OCI-LY3 (cell line): ENCODE measurements around the gene RAP1GAP2.
"Not testable (repeated sequence)": the region's sequence is repeated elsewhere in the genome, so short reads cannot be mapped to it uniquely, and the experiment has no call there.

Source experiments
- H2AFZ ChIP-seq: fragments of 200-600, 300-600 bp; shearing (Covaris generic); 2 replicates; pipeline ENCODE4 v1.6.0; 2014; ENCODE audit warnings: antibody characterized with exemption, low read depth, low read length
- H3K27ac ChIP-seq: fragments of 200-600, 300-600 bp; sonication (generic); 2 replicates; pipeline ENCODE4 v1.5.1; 2014; ENCODE audit warnings: mild to moderate bottlenecking, low read length, moderate library complexity, mixed read lengths
- H3K27me3 ChIP-seq: fragments of 200-600, 300-600 bp; sonication (generic); 2 replicates; pipeline ENCODE4 v1.6.1; 2014; ENCODE audit warnings: low read depth, low read length, mixed read lengths
- H3K36me3 ChIP-seq: fragments of 200-600, 300-600 bp; sonication (generic); replicated peaks from 2 replicates; pipeline ENCODE3; 2014; ENCODE audit warnings: low read depth, low read length, mixed read lengths
- H3K4me1 ChIP-seq: fragments of 300-600, 200-600 bp; sonication (generic); 2 replicates; pipeline ENCODE4 v1.6.1; 2014; ENCODE audit warnings: low read length, mixed read lengths
- H3K4me2 ChIP-seq: fragments of 200-600, 300-600 bp; sonication (generic); 2 replicates; pipeline ENCODE4 v1.6.1; 2014; ENCODE audit warnings: low read length, mixed read lengths
- H3K4me3 ChIP-seq: fragments of 300-600, 200-600 bp; sonication (generic); 2 replicates; pipeline ENCODE4 v1.5.1; 2014; ENCODE audit warnings: antibody characterized with exemption, mild to moderate bottlenecking, low read length, moderate library complexity
- H3K79me2 ChIP-seq: fragments of 300-600, 200-600 bp; shearing (Covaris generic); 2 replicates; pipeline ENCODE4 v1.6.1; 2014; ENCODE audit warnings: mild to moderate bottlenecking, low read length, mixed read lengths
- H3K9ac ChIP-seq: fragments of 300-600, 200-600 bp; shearing (Covaris generic); 2 replicates; pipeline ENCODE4 v1.6.0; 2014; ENCODE audit warnings: mild to moderate bottlenecking, low read length, moderate library complexity
- H3K9me3 ChIP-seq: fragments of 200-600, 300-600 bp; shearing (Covaris generic); 2 replicates; pipeline ENCODE4 v1.6.1; 2014; ENCODE audit warnings: low read length, mixed read lengths; ENCODE audit not compliant: insufficient read depth
- H4K20me1 ChIP-seq: fragments of 200-600, 300-600 bp; sonication (generic); 2 replicates; pipeline ENCODE4 v1.6.1; 2016; ENCODE audit warnings: low read length, mixed read lengths; ENCODE audit not compliant: insufficient read depth
- CTCF ChIP-seq: fragments of 200-600, 300-600 bp; sonication (generic); IDR thresholded peaks from 2 replicates; pipeline ENCODE4 v1.5.1; 2014; ENCODE audit warnings: antibody characterized with exemption, low read length, low read depth
- EZH2phosphoT487 ChIP-seq: fragments of 200-600 bp; shearing (Covaris generic); IDR thresholded peaks from 2 replicates; pipeline ENCODE4 v1.6.1; 2018; ENCODE audit warnings: antibody characterized with exemption, mixed run types, low read depth

Gene RAP1GAP2

GRCh38 chr17:3046753-3047152 lies 250.5 kb downstream of the RAP1GAP2 start:
- TF ChIP-seq CTCF: no peak
- no peak for TF ChIP-seq EZH2phosphoT487

GRCh38 chr17:3048727-3049471 lies 252.7 kb downstream of the RAP1GAP2 start:
- H3K4me3 ChIP-seq: peak overlapping the region; percentile 92
- no peaks in the 10 kb centered on the region for H3K36me3 ChIP-seq
- no peaks in the 10 kb centered on the region for H3K79me2 ChIP-seq
- peak overlapping the region; percentile 90 for H3K4me2 ChIP-seq
- H3K27me3 ChIP-seq: no peaks in the 10 kb centered on the region
- H3K4me1 ChIP-seq: peaks cover 9% of the 10 kb centered on the region
- no peaks in the 10 kb centered on the region for H3K9me3 ChIP-seq
- H3K27ac ChIP-seq: no peak overlapping the region
- H3K9ac ChIP-seq: peak overlapping the region; percentile 70
- no peaks in the 10 kb centered on the region for H4K20me1 ChIP-seq
- H2AFZ ChIP-seq: peak overlapping the region; percentile 95
- TF ChIP-seq EZH2phosphoT487 (no peak), CTCF (peak; percentile 69)

More at GRCh38 chr17:3046753-3047152, 250.5 kb downstream of the RAP1GAP2 start:
- no peaks in the 10 kb centered on the region for H3K79me2 ChIP-seq
- no peaks in the 10 kb centered on the region for H4K20me1 ChIP-seq
- H3K36me3 ChIP-seq: no peaks in the 10 kb centered on the region
- peaks cover 9% of the 10 kb centered on the region for H3K4me1 ChIP-seq
- H2AFZ ChIP-seq: no peak overlapping the region
- H3K27ac ChIP-seq: no peak overlapping the region
- H3K9ac ChIP-seq: no peak overlapping the region
- no peak overlapping the region for H3K4me3 ChIP-seq
- H3K4me2 ChIP-seq: no peak overlapping the region
- H3K27me3 ChIP-seq: no peaks in the 10 kb centered on the region
- no peaks in the 10 kb centered on the region for H3K9me3 ChIP-seq

- Histone ChIP-seq H3K4me2 (peak overlapping the region; percentile 71), H3K27ac (no peak overlapping the region), H3K4me3 (peak overlapping the region; percentile 92), H3K4me1 (peaks cover 9% of the 10 kb centered on the region), H3K9ac (no peak overlapping the region), H3K36me3 (no peaks in the 10 kb centered on the region), H3K9me3 (no peaks in the 10 kb centered on the region), H4K20me1 (no peaks in the 10 kb centered on the region), H3K79me2 (no peaks in the 10 kb centered on the region), H3K27me3 (no peaks in the 10 kb centered on the region), H2AFZ (no peak overlapping the region)
- TF ChIP-seq CTCF: no peak
- no peak for TF ChIP-seq EZH2phosphoT487
Observed at GRCh38 chr17:3049705-3050295, 253.6 kb downstream of the RAP1GAP2 start.

DNA sequence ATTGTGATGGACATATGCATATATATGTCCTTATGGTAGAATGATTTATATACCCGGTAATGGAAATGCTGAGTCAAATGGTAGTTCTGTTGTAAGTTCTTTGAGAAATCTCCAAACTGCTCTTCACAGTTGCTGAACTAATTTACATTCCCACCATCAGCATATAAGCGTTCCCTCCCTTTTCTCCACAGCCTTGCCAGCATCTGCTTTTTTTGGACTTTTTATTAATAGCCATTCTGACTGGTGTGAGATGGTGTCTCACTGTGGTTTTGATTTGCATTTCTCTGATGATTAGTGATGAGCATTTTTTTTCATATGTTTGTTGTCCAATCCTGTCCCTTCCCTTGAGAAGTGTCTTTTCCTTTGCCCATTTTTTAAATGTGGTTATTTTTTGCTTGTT lies 258.6 kb downstream of the RAP1GAP2 start:
- H3K36me3 ChIP-seq, H3K4me3 ChIP-seq, H3K4me1 ChIP-seq, H3K79me2 ChIP-seq, H3K9me3 ChIP-seq, H3K4me2 ChIP-seq, H4K20me1 ChIP-seq, H2AFZ ChIP-seq, H3K27ac ChIP-seq, H3K27me3 ChIP-seq, H3K9ac ChIP-seq: not testable (repeated sequence)

DNA sequence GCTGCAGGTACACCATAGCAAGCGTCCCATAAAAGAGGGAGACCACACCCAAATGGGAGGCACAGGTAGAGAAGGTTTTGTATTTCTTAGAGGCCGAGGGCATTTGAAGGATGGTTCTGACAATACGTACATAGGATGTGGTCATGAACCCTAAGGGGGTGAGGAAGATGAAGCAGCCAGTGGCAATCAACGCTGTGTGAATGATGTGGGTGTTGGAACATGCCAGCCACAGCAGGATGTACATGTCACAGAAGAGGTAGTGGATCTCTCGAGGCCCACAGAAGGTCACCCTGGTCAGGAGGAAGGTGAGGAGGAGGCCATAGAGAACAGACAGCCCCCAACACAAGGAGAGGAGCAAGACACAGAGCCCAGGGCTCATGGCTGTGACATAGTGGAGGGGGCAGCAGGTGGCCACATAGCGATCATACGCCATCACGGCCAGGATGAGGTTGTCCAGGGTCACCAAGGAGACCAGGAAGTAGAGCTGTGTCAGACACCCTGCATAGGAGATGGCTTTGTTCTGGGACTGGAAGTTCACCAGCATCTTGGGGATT lies 266.7 kb downstream of the RAP1GAP2 start:
- not testable (repeated sequence) for H3K27me3 ChIP-seq, H3K79me2 ChIP-seq, H3K9me3 ChIP-seq, H3K4me1 ChIP-seq, H3K27ac ChIP-seq, H3K4me2 ChIP-seq, H3K4me3 ChIP-seq, H3K9ac ChIP-seq, H2AFZ ChIP-seq, H3K36me3 ChIP-seq, H4K20me1 ChIP-seq

DNA sequence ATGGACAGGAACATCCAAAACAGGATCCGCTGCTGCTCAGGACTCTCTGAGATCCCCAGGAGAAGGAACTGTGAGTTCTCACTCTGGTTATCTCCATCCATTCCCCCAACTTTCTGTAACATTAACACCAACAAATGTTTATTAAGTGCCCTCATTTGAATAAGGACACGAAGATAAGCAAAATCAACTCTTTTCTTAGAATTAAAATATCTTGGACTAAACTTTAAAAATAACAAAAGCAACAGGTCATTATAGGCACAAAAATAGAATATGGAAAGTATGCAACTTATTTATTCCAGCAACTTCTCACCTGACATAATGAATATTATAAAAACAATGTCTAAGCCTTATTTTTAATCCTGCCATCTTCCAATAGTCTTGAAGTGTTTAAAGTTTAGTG lies 267.3 kb downstream of the RAP1GAP2 start, which contains the start of gene OR1D5:
OR1D5 (minus strand) TSS at position 101 of the 400 bp plus-strand sequence; CDS start at position 101, 0 bp downstream.
- not testable (repeated sequence) for H3K27me3 ChIP-seq, H3K36me3 ChIP-seq, H3K9me3 ChIP-seq, H3K4me1 ChIP-seq, H4K20me1 ChIP-seq, H3K27ac ChIP-seq, H3K9ac ChIP-seq, H2AFZ ChIP-seq, H3K4me3 ChIP-seq, H3K79me2 ChIP-seq, H3K4me2 ChIP-seq

DNA sequence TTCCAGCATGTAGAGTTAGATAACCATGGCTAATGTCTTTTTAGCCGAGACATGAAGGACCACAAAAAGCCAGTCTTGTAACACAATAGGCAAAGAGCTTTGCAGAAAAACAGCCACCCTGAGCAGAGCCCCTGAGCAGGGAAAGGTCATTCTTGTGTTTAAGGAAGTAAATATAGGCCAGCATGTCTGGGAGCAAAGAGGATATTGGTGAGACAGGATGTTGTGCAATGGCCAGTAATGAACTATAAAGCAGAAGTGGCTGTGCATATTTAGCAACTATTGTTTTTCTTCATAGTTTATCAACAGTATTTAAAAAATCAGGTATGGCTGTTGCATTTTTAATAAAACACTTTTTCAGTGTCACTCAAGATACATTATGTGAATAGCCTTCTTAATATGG lies 269.0 kb downstream of the RAP1GAP2 start:
- not testable (repeated sequence) for H3K79me2 ChIP-seq, H3K27ac ChIP-seq, H3K4me2 ChIP-seq, H3K4me1 ChIP-seq, H2AFZ ChIP-seq, H3K36me3 ChIP-seq, H3K4me3 ChIP-seq, H3K9ac ChIP-seq, H3K27me3 ChIP-seq, H4K20me1 ChIP-seq, H3K9me3 ChIP-seq
